Measurements from ENCODE around the gene CCDC142. TPM values are rescaled to one million over a fixed set of nuclear protein-coding genes. Genes with fewer than 3 reads are reported as not detected.
"Not testable (repeated sequence)": the region's sequence is repeated elsewhere in the genome, so short reads cannot be mapped to it uniquely, and the experiment has no call there.

CCDC142 gene
- total RNA-seq, 6 experiments from 2014 or later, result 5.9 to 15.4 (median 11.2) TPM

DNA sequence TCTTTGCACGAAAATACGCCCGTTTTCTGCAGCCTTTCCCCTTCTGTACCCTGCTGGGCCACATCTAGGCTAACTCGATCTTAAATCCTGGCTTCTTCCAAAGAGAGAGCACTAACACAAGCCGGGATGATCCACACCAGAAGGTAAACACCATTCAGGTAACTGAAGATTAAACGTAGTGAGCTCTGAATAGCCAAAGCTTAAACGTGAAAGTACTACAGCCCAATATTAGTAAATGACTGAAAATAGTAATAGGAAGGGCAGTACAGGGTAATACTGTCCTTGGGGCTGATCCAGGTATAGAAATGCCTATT, 9.9 kb downstream of the CCDC142 start:
- peak overlapping the region; percentile 56 to 65 (median 57) for H3K4me3 ChIP-seq

DNA sequence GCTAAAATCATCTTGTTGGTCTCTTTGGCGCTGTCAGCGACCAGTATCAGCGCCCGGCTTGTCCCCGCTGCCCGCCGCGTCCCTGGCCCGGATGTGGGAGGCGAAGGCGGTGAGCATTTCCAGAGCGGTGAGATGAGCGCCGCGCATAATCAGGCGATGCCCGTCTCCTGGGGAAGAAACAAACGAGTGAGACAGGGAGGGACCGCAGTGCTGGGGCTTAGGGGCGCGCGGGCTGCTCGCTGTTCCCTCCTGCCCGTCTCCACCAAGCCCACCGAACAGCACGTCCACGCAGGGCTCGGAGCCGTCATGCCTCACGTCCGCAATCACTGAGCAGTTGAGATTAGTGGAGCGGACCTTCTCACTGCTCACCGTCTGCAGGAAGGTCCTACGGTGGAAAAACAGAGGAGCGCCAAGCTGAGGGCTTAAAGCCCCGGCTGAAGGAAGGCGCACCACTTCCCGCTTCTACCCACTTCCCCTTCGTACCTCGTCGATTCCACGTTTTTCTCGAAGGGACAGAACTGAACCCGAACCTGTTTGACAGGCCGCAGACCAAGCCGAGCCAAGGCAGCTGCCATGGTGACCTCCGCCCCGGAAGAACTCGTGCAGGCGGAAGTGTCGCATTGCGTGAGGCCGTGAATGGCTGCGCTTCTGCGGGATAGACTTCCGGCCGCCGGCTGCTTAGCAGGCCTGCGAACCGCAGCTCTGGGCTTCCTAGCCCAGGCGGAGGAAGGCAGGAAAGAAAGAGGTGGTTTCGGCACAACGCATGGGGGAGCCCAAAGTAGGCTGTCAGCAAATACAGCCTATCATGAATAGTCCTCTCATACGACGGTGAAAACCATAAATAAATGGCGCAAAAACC, 10.5 kb downstream of the CCDC142 start, which contains the start of gene MRPL53:
Gene MRPL53, minus strand, starts transcription at position 595 of the 859 bp plus-strand sequence. Its CDS starts 20 bp downstream, at position 575.
- Histone ChIP-seq H3K27me3 (no peaks in the 10 kb centered on the region), H3K36me3 (peaks cover 0 to 16% (median 5%) of the 10 kb centered on the region in 4 donors), H3K27ac (peak within 1 kb of the TSS; percentile 66 to 91 (median 88)), H3K9me3 (no peaks in the 10 kb centered on the region), H3K4me3 (peak within 1 kb of the TSS; percentile 56 to 65 (median 57)), H3K4me1 (peaks cover 0 to 24% (median 5%) of the 10 kb centered on the region in 4 donors)
- intact Hi-C loops (cut with DNase I), result no loop called here
- WGBS (ENCODE audit: insufficient coverage, low coverage, low lambda C conversion rate, missing lambda C conversion rate), result under 1% methylated on average over 49 of the region's 66 CpGs
- peak; percentile 82 for TF ChIP-seq POLR2A (IDR thresholded peaks at IDR 0.05)
- TF ChIP-seq, protein P1, sequence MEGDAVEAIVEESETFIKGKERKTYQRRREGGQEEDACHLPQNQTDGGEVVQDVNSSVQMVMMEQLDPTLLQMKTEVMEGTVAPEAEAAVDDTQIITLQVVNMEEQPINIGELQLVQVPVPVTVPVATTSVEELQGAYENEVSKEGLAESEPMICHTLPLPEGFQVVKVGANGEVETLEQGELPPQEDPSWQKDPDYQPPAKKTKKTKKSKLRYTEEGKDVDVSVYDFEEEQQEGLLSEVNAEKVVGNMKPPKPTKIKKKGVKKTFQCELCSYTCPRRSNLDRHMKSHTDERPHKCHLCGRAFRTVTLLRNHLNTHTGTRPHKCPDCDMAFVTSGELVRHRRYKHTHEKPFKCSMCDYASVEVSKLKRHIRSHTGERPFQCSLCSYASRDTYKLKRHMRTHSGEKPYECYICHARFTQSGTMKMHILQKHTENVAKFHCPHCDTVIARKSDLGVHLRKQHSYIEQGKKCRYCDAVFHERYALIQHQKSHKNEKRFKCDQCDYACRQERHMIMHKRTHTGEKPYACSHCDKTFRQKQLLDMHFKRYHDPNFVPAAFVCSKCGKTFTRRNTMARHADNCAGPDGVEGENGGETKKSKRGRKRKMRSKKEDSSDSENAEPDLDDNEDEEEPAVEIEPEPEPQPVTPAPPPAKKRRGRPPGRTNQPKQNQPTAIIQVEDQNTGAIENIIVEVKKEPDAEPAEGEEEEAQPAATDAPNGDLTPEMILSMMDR (IDR thresholded peaks at IDR 0.05), result no peak
- DNase-seq (peak; percentile 94 to 96 (median 95)), ATAC-seq (peak; percentile 93 to 95 (median 94))

More for the DNA sequence above, 9.9 kb downstream of the CCDC142 start:
- H3K4me1 ChIP-seq, result peaks cover 0 to 29% (median 5%) of the 10 kb centered on the region in 4 donors
- H3K27me3 ChIP-seq, result no peaks in the 10 kb centered on the region
- WGBS (ENCODE audit: insufficient coverage, low coverage, low lambda C conversion rate, missing lambda C conversion rate), result 5% methylated on average over 7 of the region's 7 CpGs
- peak; percentile 8 to 19 (median 14) for ATAC-seq
- DNase-seq, result no peak
- H3K27ac ChIP-seq, result peak overlapping the region; percentile 66 to 91 (median 88)
- no peaks in the 10 kb centered on the region for H3K9me3 ChIP-seq
- intact Hi-C loops (cut with DNase I), result no loop called here
- peaks cover 0 to 16% (median 5%) of the 10 kb centered on the region in 4 donors for H3K36me3 ChIP-seq
- no peak for TF ChIP-seq POLR2A (IDR thresholded peaks at IDR 0.05)
- TF ChIP-seq, protein P1 (IDR thresholded peaks at IDR 0.05), result no peak

DNA sequence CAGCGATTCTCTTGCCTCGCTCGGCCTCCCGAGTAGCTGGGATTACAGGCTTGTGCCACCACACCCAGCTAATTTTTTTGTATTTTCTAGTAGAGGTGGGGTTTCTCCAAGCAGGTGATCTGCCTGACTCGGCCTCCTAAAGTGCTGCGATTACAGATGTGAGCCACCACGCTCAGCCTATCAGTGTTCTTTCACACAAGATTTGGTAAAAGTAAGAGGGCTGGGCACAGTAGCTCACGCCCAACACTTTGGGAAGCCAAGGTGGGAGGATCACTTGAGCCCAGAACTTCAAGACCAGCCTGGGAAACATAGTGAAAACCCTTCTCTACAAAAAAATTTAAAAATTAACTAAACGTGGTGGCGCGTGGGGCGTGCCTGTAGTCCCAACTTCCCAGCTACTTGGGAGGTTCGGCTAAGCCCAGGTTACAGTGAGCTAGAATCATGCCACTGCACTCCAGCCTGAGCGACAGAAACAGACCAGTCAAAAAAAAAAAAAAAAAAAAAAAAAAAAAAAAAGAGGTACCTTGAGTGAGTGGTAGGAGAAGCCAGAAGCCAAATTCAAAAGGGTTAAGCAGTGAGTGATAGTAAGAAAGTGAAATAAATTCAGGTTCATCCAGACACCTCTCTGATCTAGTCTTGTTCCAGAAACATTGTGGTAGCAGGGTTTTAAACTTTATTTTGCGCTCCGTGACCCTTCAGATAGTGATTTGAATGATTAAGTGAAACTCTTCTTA, 11.3 kb downstream of the CCDC142 start:
- Histone ChIP-seq H3K27ac (peak overlapping the region; percentile 66 to 91 (median 88)), H3K36me3 (peaks cover 0 to 16% (median 5%) of the 10 kb centered on the region in 4 donors), H3K9me3 (no peaks in the 10 kb centered on the region), H3K4me1 (peaks cover 0 to 16% (median 5%) of the 10 kb centered on the region in 4 donors), H3K27me3 (no peaks in the 10 kb centered on the region), H3K4me3 (peak overlapping the region; percentile 56 to 65 (median 57))
- ATAC-seq, result peak; percentile 26 to 41 (median 28)
- intact Hi-C loops (cut with DNase I), result no loop called here
- TF ChIP-seq POLR2A (IDR thresholded peaks at IDR 0.05), result no peak
- TF ChIP-seq, protein P1 (IDR thresholded peaks at IDR 0.05), result no peak
- DNase-seq, result no peak
- WGBS (ENCODE audit: insufficient coverage, low coverage, low lambda C conversion rate, missing lambda C conversion rate), result 21% methylated on average over 15 of the region's 16 CpGs

DNA sequence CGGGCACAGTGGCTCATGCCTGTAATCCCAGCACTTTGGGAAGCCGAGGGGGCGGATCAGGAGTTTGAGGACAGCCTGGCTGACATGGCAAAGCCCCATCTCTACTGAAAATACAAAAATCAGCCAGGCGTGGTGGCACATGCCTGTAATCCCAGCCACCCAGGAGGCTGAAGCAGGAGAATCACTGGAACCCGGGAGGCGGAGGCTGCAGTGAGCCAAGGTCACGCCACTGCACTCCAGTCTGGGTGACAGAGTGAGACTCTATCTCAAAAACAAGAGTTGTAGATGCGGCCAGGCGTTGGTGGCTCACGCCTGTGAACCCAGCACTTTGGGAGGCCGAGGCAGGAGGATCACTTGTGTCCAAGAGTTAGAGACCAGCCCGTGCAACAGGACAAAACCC, 12.1 kb downstream of the CCDC142 start:
- H3K27me3 ChIP-seq; H3K4me3 ChIP-seq; ATAC-seq; H3K27ac ChIP-seq; DNase-seq; intact Hi-C loops (cut with DNase I); H3K9me3 ChIP-seq: not testable (repeated sequence)
- 92% methylated on average over 4 of the region's 12 CpGs for WGBS (ENCODE audit: insufficient coverage, low coverage, low lambda C conversion rate, missing lambda C conversion rate)
- peaks cover 0 to 16% (median 5%) of the 10 kb centered on the region in 4 donors for H3K36me3 ChIP-seq
- H3K4me1 ChIP-seq, result peaks cover 0 to 21% (median 5%) of the 10 kb centered on the region in 4 donors
